GM19324 (cell line): Measurements from ENCODE around the gene EML4.

Source experiments
- ATAC-seq: cut with Tn5 transposase; IDR thresholded peaks from one replicate; pipeline ENCODE4 v1.9.1; 2021; ENCODE audit warnings: mild to moderate bottlenecking, moderate library complexity; ENCODE audit not compliant: unreplicated experiment, low FRiP score

The EML4 gene

GRCh38 chr2:42135381-42136312 is 33.5 kb upstream of the EML4 start:
- no peak for ATAC-seq

DNA sequence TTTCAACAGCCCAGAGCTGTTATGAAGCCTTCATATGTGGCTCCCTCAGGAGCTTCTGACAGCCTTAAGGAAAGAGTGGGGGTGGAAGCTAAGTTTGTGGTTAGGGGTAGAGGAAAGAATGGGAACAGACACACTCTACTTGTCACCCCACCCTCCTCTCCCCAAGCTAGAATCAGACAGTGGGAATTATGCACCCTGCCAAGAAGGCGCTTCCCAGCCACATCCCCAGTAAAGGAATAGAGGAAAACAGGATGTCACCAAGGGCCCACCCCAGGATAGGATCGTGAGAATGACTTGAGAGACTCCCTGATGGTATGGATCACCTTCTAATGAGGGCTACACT is 32.4 kb upstream of the EML4 start:
- ATAC-seq: no peak

GRCh38 chr2:42137125-42137841 is 31.9 kb upstream of the EML4 start:
- ATAC-seq: no peak

DNA sequence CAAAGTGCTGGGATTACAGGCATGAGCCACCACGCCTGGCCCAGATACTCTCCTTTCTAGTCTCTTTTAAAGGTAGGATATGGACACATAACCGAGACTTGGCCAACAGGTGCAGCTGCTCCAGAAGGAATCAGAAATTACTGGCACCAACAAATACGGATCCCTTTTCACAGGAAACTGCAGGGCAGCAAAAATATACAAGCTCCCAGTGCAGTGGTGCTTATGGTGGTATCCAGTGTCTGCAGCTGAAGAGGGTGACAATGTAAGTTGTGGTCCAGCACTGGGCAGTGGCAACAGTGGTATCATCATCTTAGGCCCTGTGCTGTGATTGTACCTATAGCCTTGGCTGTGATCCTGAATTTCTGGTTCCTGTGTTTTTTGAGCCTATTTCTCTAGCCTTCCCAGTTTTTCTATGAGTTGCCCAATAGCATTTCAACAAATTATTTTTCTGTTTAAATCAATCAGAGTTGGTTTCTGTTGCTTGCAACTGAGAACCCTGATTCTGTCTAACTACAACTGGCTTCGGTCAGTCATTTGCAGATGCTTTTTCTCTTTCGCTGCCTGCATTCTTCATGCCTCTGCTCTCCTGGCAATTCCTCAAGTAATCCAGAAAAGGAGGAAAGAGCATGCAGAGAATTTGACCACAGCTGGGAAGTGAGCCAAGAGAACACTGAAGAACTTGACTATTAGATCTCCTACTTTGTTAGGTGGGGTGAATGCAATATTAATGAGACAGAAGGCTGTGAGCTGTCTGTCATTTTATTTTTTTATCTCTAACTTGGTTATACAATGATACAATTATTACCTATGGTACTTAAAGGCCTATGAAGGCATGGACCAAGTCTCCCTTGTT is 30.8 kb upstream of the EML4 start:
- no peak for ATAC-seq

- ATAC-seq: no peak
These were observed 30.1 kb upstream of the EML4 start for GRCh38 chr2:42139101-42139500.

DNA sequence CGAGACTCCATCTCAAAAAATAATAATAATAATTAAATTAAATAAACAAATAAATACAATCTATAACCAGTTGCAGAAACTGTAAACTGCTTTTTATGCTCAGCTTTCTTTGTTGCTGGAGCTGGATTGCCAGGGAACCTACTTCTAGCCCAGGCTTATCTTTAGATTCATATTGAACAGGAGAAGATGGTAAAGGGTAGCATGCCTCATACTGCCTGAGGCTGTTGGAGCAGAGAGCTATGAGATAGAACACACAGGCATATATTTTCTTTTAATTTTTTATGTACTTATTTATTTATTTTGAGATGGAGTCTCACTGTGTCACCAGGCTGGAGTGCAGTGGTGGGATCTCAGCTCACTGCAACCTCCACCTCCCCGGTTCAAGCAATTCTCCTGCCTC is 28.7 kb upstream of the EML4 start:
- ATAC-seq: no peak

GRCh38 chr2:42141687-42142546 is 27.2 kb upstream of the EML4 start:
- no peak for ATAC-seq

DNA sequence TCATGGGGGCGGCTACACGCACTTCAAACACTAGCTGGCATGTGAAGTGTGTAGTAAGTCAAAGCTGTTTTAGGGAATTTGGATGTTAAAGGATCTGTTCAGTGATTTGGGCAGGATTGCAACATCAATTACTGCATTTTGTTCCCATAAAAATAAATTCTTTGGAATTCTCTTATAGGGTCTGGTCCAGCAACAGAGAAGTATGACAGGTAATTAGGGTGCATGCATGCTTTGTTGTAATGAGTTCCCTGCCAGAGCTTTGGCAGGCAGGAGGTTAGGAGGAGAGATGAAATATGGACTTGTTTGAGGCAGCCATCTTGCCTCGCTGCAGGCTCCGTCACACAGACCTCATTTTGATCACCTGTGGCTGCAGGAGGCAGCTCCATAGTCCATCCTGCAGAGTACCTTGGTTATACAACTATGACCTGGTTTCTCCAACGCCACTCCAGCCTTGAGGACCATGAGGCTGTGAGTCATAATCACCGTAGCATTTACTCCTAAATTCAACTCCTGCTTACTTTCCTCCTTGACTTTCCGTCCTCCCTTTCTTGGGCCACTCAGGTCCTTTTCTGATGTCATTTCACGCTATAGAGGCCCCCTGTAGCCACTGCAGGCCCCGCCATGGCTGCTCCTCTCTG is 26.5 kb upstream of the EML4 start:
- ATAC-seq: no peak

GRCh38 chr2:42147641-42148274 is 21.4 kb upstream of the EML4 start:
- no peak for ATAC-seq

DNA sequence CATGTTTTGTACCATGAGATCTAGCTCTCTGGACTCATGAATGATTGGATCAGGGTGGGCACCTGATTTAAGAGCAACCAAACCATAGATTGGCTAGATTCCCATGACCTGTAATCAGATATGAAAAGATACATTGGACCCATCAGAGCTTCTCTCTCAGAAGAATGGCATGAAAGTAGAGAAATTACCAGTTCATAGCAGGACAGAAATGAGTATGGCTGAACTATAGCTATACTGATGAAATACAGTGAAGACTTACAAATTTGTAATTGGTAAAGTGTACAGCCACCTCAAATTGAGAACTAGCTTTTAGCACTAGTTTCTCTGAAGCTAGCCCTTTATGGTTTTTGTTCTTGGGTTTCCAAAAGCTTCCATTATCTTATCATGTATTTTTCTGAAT is 19.0 kb upstream of the EML4 start:
- no peak for ATAC-seq

DNA sequence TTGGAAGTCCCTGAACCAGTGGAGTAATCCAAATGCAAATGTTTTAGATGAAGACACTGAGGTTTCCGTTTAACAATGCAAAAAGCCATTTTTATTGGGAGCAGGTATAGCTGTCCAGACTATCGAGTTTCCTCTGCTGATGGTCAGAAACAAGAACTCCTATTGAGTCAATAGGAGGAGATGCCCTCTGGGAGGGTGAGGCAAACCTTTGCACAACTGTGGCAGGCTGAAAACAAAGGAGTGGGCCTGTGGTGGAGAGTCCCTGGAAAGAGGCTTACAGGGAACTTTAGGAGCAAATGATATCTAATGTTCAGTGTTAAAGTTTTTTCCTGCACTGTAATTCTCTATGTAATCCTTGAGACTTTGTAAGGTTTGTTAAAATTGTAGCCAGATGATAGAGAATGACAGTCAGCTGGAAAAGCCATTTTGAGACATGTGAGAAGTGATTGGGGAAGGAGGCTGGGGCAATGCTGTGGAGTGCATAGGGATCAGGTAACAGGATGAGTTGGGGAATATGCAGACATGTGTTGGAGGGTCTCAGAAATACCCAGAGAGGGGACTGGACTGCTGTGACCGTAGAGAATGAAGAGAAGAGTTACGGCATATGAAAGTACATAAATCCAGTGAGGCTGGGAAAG is 15.1 kb upstream of the EML4 start:
- ATAC-seq: no peak

DNA sequence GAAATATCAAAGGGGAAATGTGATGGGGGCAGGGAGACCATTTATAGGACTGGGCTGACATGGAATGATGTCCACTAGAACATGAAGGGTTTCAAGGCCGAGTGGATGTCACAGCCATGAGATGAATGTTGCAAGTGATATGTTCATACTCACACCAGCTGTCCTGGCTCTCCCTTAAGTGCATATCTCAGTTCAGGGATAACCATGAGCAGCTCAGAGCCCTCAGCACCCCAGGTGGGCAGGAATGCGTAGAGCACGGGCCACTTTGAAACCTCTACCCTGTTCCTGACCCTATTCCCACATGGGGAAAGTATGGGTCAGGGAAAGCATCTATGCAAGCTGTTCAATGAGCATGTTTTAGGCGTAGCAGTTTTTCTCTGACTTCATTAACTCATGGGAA is 12.4 kb upstream of the EML4 start:
- ATAC-seq: no peak

DNA sequence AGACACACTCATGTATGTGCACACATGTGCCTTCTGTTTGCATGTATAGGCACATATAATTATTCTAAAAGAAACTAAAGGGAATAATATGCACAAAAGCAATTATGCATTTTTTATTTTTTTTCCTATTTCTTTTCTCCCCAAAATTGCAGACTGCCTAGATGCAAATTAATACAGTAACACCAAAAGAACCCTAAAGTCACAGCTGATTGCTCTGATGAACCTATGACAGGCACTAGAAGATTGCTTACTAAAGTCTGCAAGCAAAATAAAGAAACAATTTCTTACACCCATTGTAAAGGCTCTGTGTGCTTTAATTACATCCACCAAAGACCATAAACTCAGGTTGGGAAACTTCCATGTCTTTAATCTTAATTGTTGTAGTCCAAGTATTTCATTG is 7.7 kb upstream of the EML4 start:
- no peak for ATAC-seq

- ATAC-seq: no peak
These were observed 5.6 kb upstream of the EML4 start for GRCh38 chr2:42163444-42164045.

DNA sequence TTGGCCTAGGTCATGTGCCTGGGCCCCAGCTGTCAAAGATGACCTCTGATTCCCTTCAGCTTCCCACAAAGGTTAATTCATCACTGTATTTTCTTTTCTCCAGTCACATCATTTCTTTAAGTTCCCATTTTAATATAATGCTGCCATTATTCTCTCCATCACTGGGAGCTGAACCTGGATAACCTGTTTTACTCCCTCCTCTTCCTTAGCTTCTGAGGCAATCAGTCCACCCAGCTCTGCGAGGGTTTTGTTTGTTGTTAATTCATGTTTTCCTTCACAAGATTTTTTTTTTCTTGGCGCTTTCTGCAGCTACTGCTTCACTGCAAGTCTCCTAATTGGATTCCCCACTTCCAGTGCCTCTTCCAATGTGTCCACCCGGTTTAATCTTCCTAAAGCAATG is 5.1 kb upstream of the EML4 start:
- ATAC-seq: no peak

- no peak for ATAC-seq
These were observed 4.2 kb upstream of the EML4 start for GRCh38 chr2:42164971-42165370.

DNA sequence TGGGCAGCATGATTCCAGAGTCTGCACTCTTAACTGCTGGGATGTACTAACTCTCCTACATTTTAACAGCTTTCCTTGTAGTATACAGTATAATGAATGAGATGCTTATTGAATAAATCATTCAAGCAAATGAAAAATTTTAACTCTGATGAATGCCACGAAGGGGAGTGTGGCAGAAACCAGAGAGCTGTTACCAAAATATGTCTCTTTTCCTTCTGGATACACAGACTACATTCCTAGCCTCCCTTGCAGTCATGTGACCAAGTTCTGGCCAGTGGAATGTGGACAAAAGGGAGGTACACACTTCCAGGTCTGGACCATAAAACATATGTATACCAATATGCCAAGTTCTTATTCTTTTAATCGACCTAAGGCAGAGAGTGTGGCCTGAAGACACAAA is 1.7 kb upstream of the EML4 start:
- no peak for ATAC-seq

DNA sequence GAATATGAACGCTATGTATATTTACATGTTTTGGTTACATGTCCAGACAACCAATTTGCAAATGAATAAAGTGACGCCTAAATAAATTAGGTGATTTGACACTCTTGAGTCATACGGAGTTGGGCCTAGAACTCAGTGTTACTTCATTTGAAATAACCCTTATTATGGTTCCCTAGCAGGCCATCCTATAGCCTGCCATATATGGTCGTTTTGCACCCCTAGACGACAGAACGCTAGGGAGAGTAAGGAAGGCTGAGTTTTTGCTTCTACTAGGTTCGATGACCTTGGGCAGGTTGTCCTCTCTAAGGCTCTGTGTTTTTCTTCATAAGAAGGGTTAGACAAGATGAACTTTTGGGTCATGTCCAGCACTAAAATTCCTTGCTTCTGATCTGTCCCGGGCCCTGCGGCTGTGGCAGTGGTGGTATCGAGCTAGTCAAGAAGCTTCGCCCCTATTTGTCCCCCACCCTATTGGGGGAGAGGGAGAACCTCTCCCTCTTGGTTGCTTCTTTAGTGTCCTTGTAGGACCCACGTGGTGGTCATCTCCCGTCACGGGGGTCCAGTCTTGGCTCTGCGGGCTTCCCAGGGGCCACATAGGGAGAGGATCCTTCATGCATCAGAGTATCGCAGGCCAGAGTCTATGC is 574 bp upstream of the EML4 start:
- ATAC-seq: peak; percentile 2
